LNCaP clone FGC (cell line): ENCODE results near the gene SYNGR2.

Experiments
- DNase-seq: peaks from one replicate; pipeline ENCODE4 v3.0.0-alpha.2; 2011; ENCODE audit warnings: low read depth
- H3K4me3 ChIP-seq: 2 replicates; pipeline ENCODE4 v1.5.1; 2011; ENCODE audit warnings: mild to moderate bottlenecking, low read depth, low read length, control low read depth
- CTCF ChIP-seq: IDR thresholded peaks from 2 replicates; pipeline ENCODE4 v1.5.1; 2012; ENCODE audit warnings: mild to moderate bottlenecking; ENCODE audit not compliant: control insufficient read depth, insufficient read depth; ENCODE audit errors: extremely low read depth

The SYNGR2 gene

GRCh38 chr17:78154903-78155811 lies 13.2 kb upstream of the SYNGR2 start:
- no peak for TF ChIP-seq CTCF
- DNase-seq = no peak
- no peak overlapping the region for H3K4me3 ChIP-seq

GRCh38 chr17:78159575-78160158 lies 8.7 kb upstream of the SYNGR2 start:
- H3K4me3 ChIP-seq = no peak overlapping the region
- TF ChIP-seq CTCF = no peak
- no peak for DNase-seq

GRCh38 chr17:78163881-78164747 lies 4.3 kb upstream of the SYNGR2 start:
- H3K4me3 ChIP-seq = no peak overlapping the region
- TF ChIP-seq CTCF = no peak
- no peak for DNase-seq

GRCh38 chr17:78164748-78165607 lies 3.4 kb upstream of the SYNGR2 start:
- H3K4me3 ChIP-seq = no peak overlapping the region
- DNase-seq = no peak
- TF ChIP-seq CTCF = no peak

- no peak for DNase-seq
- no peak overlapping the region for H3K4me3 ChIP-seq
- TF ChIP-seq CTCF = no peak
Measured at GRCh38 chr17:78166416-78166815, 2.0 kb upstream of the SYNGR2 start.
